ENCODE results near the gene NAV2.

NAV2 gene

GRCh38 chr11:20129665-20130064, 417.0 kb downstream of the NAV2 start:
- Histone ChIP-seq H3K9me3 (no peaks in the 10 kb centered on the region), H3K4me3 (no peak overlapping the region), H3K27me3 (no peaks in the 10 kb centered on the region), H3K36me3 (no peaks in the 10 kb centered on the region), H3K27ac (no peak overlapping the region), H3K4me1 (peaks cover 0 to 8% (median 7%) of the 10 kb centered on the region in 4 donors)
- TF ChIP-seq CTCF (IDR thresholded peaks at IDR 0.05): no peak
- intact Hi-C loops (cut with DNase I; ENCODE audit: low total_unique reads): loop anchor here (5.0 to 10.0 kb wide), 2 partner anchors 177 to 225 kb away; no protein-coding TSS in a partner anchor
- no peak for DNase-seq

GRCh38 chr11:20131788-20132666, 419.4 kb downstream of the NAV2 start:
- Histone ChIP-seq H3K9me3 (no peaks in the 10 kb centered on the region), H3K36me3 (no peaks in the 10 kb centered on the region), H3K4me3 (peak overlapping the region; percentile 50 to 53), H3K4me1 (peaks cover 0 to 8% (median 7%) of the 10 kb centered on the region in 4 donors), H3K27me3 (no peaks in the 10 kb centered on the region), H3K27ac (peak overlapping the region in 1 of 2 donors; percentile 48)
- peak; percentile 85 to 87 for TF ChIP-seq CTCF (IDR thresholded peaks at IDR 0.05)
- intact Hi-C loops (cut with DNase I; ENCODE audit: low total_unique reads): loop anchor here (5.0 to 10.0 kb wide), 2 partner anchors 180 to 223 kb away; no protein-coding TSS in a partner anchor
- peak; percentile 49 to 78 for DNase-seq

- Histone ChIP-seq H3K4me3 (peak overlapping the region; percentile 50 to 53), H3K36me3 (no peaks in the 10 kb centered on the region), H3K27ac (no peak overlapping the region), H3K9me3 (no peaks in the 10 kb centered on the region), H3K4me1 (peaks cover 0 to 8% (median 7%) of the 10 kb centered on the region in 4 donors), H3K27me3 (no peaks in the 10 kb centered on the region)
- DNase-seq: no peak
- intact Hi-C loops (cut with DNase I; ENCODE audit: low total_unique reads): loop anchor here (5.0 to 10.0 kb wide), 2 partner anchors 180 to 222 kb away; no protein-coding TSS in a partner anchor
- TF ChIP-seq CTCF (IDR thresholded peaks at IDR 0.05): no peak
Measured at GRCh38 chr11:20132667-20133039, 420.0 kb downstream of the NAV2 start.

GRCh38 chr11:20134991-20135736, 422.5 kb downstream of the NAV2 start:
- intact Hi-C loops (cut with DNase I; ENCODE audit: low total_unique reads): loop anchor here (5.0 to 10.0 kb wide), 2 partner anchors 183 to 220 kb away; no protein-coding TSS in a partner anchor
- peaks cover 0 to 8% (median 7%) of the 10 kb centered on the region in 4 donors for H3K4me1 ChIP-seq

More at GRCh38 chr11:20134991-20135736, 422.5 kb downstream of the NAV2 start:
- Histone ChIP-seq H3K9me3 (no peaks in the 10 kb centered on the region), H3K27me3 (peaks cover 0 to 4% of the 10 kb centered on the region in 2 donors), H3K27ac (no peak overlapping the region), H3K4me3 (no peak overlapping the region), H3K36me3 (no peaks in the 10 kb centered on the region)
- DNase-seq: no peak
- no peak for TF ChIP-seq CTCF (IDR thresholded peaks at IDR 0.05)
